Activated CD4-positive, CD25-positive, alpha-beta regulatory T cell treated with anti-CD3 and anti-CD28 coated beads, Interleukin-2, amount 50 U/mL, for 72 hours (primary cell): ENCODE measurements around the gene LMNTD2.

ENCODE experiments used
- DNase-seq: peaks from one replicate; pipeline ENCODE4 v3.0.0; 2021

The LMNTD2 gene

GRCh38 chr11:551131-551530, 9.4 kb downstream of the LMNTD2 start:
- DNase-seq, result no peak

- no peak for DNase-seq
These were observed 9.8 kb downstream of the LMNTD2 start for GRCh38 chr11:550746-551085.

GRCh38 chr11:550021-550745, 10.4 kb downstream of the LMNTD2 start:
- no peak for DNase-seq

- no peak for DNase-seq
These were observed 11.6 kb downstream of the LMNTD2 start for GRCh38 chr11:548700-549603.

- no peak for DNase-seq
These were observed 15.4 kb downstream of the LMNTD2 start for GRCh38 chr11:545171-545570.

GRCh38 chr11:544817-545166, 15.7 kb downstream of the LMNTD2 start:
- DNase-seq, result no peak

GRCh38 chr11:541433-541885, 19.1 kb downstream of the LMNTD2 start:
- DNase-seq, result peak; percentile 29

GRCh38 chr11:540583-541432, 19.7 kb downstream of the LMNTD2 start:
- DNase-seq, result no peak

GRCh38 chr11:539971-540481, 20.5 kb downstream of the LMNTD2 start:
- no peak for DNase-seq

GRCh38 chr11:538431-539051, 22.0 kb downstream of the LMNTD2 start:
- no peak for DNase-seq

- DNase-seq, result no peak
These were observed 22.7 kb downstream of the LMNTD2 start for GRCh38 chr11:537622-538430.

- DNase-seq, result peak; percentile 89
These were observed 23.5 kb downstream of the LMNTD2 start, which contains the start of gene LRRC56 for GRCh38 chr11:536841-537621. Gene LRRC56 (plus strand): TSS chr11:537527. CDS start chr11:540685, 3,158 bp downstream.

- DNase-seq, result peak; percentile 98
These were observed 24.8 kb downstream of the LMNTD2 start, which contains the start of gene HRAS for GRCh38 chr11:535519-536454. Gene HRAS (minus strand): TSS chr11:535576.

GRCh38 chr11:535210-535518, 25.4 kb downstream of the LMNTD2 start:
- no peak for DNase-seq

GRCh38 chr11:534396-535209, 25.9 kb downstream of the LMNTD2 start:
- DNase-seq, result peak; percentile 52

- no peak for DNase-seq
These were observed 26.7 kb downstream of the LMNTD2 start for GRCh38 chr11:533586-534395.

- DNase-seq, result no peak
These were observed 27.5 kb downstream of the LMNTD2 start for GRCh38 chr11:532986-533585.
